Ammon's horn (tissue), 1 donor: Measurements from ENCODE around the gene TANGO6.
"Not testable (repeated sequence)": the region's sequence is repeated elsewhere in the genome, so short reads cannot be mapped to it uniquely, and the experiment has no call there.

Source experiments
- DNase-seq: peaks from one replicate; pipeline ENCODE4 v3.0.0-alpha.2; 2016; ENCODE audit warnings: low spot score

Gene TANGO6

GRCh38 chr16:68843482-68844210 is at the start of gene TANGO6:
Gene TANGO6 (plus strand): TSS chr16:68843531. CDS start chr16:68843618, 87 bp downstream.
- DNase-seq, result peak; percentile 87

- DNase-seq, result no peak
Measured at GRCh38 chr16:68798398-68798797, 44.9 kb upstream of the TANGO6 start.

DNA sequence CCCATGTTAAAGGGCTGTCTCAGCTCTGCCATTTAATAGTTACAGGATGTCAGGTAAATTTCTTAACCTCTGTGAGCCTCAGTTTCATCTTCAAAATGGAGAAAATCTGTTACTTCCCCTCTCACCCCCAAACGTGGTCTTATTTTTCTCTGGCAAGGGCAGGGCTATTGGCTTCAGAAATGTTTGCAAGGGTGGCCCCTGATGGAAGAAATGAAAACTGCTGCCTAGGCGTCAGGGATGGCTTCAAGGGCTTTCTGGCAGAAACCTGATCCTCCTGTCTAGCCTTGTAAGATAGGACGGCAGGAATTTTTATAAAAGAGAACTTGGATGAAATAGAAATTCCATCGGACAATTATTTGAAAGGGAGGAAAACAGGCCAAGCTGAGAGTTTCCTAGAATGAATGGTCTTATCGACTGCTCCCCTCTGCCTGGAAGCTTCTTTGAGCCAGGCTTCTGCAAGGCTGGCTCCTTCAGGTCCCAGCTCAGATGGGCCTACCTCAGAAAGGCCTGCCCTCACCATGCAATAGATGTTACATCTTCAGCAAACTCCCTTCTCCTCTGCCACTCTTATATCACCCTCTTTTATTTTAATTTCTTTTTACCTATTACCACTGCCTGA is 43.0 kb upstream of the TANGO6 start:
- DNase-seq, result peak; percentile 78

GRCh38 chr16:68802190-68802589 is 41.1 kb upstream of the TANGO6 start:
- DNase-seq, result no peak

GRCh38 chr16:68806422-68806821 is 36.9 kb upstream of the TANGO6 start:
- DNase-seq, result no peak

DNA sequence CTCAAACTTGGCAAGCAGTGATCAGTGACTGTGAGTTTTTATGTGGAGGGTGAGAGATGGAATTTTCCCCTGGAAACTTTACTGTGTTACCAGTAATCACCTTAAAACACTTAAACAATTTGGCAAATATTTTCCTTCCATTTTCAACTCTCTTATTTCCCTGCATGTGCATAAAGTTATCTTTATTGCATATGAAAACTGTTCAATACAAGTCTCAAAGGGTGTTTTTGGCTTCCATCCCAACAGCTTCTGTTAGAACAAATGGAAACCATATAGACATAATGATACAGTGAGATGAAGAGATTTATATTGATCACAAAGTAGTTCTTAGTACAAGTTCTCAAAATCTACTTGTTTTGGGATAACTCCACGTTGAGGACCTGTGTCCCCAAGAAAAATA is 36.4 kb upstream of the TANGO6 start:
- no peak for DNase-seq

DNA sequence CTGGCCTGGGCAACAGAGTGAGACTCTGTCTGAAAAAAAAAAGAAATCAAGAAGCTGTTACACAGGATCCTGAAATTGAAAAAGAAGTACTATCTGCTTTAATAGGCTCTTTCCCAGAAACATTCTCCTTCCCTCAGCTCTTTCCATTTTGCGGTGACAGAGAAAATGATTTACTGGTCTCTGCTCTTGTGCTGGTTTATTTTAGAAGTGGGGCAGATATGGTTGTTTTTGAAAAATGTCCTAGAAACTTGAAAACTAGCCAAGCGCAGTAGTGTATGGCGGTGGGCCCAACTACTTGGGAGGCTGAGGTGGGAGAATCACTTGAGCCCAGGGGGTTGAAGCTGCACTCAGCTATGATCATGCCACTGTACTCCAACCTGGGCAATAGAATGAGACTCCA is 28.8 kb upstream of the TANGO6 start:
- DNase-seq, result no peak

DNA sequence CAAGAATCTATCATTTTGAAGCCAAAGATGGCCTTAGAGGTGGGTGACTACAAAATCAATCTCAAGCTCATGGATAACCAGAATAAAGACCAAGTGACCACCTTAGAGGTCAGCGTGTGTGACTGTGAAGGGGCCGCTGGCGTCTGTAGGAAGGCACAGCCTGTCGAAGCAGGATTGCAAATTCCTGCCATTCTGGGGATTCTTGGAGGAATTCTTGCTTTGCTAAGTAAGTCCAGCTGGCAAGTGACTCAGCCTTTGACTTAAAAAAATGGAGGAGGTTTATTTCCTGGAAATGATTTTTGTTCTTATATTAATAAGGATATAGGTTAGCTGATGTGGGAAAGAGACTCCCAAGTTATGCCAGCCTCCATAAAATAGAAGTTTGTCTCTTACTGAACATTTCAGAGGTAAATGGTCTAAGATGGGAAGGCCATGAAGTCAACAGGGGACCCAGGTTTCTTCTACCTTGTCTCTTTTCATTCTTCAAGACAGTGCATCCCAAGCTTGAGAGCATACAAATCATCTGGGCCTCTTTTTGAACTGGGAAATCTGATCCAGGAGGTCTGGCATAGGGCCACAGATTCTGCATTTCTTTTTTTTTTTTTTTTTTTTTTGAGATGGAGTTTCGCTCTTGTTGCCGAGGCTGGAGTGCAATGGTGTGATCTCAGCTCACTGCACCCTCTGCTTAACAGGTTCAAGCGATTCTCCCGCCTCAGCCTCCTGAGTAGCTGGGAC is 19.8 kb upstream of the TANGO6 start:
- DNase-seq, result no peak

GRCh38 chr16:68825427-68825826 is 17.9 kb upstream of the TANGO6 start:
- no peak for DNase-seq

GRCh38 chr16:68826652-68827051 is 16.7 kb upstream of the TANGO6 start:
- DNase-seq, result no peak

DNA sequence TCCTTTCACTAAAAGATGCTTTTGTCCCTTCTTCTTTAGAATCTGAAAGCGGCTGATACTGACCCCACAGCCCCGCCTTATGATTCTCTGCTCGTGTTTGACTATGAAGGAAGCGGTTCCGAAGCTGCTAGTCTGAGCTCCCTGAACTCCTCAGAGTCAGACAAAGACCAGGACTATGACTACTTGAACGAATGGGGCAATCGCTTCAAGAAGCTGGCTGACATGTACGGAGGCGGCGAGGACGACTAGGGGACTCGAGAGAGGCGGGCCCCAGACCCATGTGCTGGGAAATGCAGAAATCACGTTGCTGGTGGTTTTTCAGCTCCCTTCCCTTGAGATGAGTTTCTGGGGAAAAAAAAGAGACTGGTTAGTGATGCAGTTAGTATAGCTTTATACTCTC is 10.1 kb upstream of the TANGO6 start:
- DNase-seq, result no peak

- no peak for DNase-seq
Measured at GRCh38 chr16:68834550-68834949, 8.8 kb upstream of the TANGO6 start.

DNA sequence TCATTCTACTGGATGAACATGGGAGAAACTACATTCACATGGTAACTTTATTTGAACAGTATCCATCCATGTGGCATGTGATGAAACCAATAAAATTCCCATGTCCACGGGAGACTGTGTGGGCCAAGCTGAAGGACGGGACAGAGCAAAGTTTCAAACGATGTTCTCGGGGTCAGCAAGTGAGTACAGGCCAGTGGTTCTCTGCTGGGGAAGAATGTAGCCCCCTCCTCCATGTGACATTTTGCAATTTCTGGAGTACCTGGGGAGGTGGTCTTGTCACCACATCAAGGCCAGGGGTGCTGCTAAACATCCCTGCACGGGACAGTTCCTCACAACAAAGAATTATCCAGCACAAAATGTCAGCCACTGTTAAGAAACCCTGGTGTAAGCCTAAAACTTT is 7.4 kb upstream of the TANGO6 start:
- DNase-seq, result no peak

DNA sequence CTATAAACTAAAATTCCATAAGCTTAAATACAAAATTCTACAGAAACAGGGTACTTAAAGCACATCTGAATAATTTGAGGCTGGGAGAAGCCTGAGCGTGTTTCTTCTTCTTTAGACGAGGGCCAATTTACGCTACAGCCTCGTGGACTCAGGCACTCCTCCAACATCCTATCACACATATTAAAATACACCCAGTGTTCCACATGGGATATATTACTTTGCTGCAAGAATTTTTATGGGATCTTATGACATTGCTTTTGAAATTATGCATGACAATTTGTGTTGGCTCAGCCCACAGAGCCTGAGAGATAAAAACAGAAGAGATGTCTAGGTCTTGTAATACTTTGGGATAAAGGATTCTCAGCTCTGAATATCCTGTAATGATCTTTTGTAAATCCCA is 3.5 kb upstream of the TANGO6 start:
- DNase-seq, result no peak

- DNase-seq, result not testable (repeated sequence)
Measured at GRCh38 chr16:68842964-68843481, 308 bp upstream of the TANGO6 start.

DNA sequence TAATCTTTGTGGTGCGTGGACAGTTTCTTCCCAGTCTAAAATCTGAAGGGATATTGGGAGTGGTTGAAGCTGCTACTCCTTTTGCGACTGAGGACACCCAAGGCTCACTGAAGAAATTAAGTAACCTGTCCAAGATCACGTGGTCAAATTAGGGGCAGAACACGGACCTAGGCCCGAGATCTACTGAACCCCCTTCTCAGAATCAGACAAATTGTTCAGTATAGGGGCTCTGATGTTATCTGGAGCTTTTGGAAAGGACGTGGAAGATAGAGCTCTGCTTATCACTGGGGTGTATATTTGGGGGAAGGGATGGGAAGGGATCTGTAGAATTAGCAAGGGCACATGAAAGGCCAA is 857 bp downstream of the TANGO6 start:
- DNase-seq, result no peak

DNA sequence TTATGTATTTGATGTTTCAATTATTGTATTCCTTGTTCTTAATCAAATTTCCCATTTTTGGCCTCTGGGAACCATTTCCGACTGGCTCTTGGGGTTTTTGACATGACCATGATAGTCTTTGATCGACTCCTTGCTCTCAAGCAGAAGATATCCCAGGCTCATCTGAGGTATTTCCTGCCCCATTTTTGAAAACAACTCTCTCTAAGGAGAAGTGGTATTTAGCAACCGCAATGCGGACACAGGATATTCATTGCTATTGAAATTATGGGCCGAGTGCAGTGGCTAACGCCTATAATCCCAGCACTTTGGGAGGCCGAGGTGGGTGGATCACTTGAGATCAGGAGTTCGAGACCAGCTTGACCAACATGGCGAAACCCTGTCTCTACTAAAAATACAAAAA is 5.5 kb downstream of the TANGO6 start:
- DNase-seq, result no peak

DNA sequence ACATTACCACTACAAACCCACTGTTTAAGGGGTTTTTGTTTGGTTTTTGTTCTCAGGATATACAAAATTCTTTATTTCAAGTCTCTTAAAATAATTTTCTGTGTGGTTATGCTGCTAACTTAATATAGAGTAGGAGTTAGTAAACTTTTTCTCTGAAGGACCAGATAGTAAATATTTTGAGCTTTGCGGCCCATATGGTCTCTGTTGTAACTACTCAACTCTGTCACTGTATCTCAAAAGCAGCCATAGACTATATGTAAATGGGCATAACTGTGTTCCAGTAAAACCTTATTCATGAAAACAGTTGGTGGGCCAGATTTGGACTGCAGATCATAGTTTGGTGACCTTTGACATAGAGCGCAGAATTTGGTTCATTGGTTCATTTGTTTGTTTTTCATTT is 7.2 kb downstream of the TANGO6 start:
- no peak for DNase-seq

- DNase-seq, result no peak
Measured at GRCh38 chr16:68851601-68852000, 8.3 kb downstream of the TANGO6 start.

GRCh38 chr16:68857479-68857878 is 14.1 kb downstream of the TANGO6 start:
- DNase-seq, result no peak

GRCh38 chr16:68859828-68860227 is 16.5 kb downstream of the TANGO6 start:
- DNase-seq, result no peak

DNA sequence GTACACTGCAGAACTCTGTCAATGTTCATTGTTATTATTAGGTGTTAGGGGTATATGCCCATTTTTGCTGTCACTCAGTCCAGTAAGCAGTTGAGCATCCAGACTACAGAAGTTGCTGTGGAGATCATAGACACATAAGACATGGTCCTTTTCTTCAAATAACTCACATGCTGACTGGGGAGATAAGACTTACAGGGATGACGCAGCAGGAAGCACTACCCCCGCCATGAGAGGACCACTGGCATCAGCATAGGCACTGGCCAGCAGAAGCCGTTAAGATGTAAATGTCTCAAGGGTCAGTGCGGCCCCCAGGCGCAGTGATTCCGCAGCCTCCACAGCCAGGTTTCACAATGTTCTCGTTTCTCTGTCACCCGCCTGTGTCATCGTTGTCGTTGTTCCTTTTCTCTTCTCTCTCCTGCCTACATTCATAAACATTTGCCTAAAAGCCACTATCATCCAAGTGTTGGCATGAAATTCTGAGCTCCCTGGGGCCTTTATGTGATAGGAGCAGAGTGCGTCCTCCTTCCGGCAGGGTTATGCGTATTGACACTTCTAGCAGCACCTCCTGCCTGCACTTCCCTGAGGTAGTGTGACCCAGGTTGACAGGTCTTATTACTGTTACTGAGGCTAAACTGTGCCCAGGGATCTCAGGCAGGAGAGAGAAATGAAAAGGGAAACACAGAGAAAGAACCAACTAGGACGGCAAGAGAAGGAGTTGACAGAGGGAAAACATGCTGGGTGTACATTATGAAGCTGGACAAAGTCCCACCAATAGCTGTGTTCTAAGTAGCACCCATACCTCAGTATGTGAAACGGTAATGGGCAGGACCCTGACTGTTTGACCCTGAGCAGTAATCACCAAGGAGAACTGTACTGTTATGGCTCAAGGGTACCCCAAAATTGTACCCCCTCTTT is 17.9 kb downstream of the TANGO6 start:
- DNase-seq, result no peak
